SK-N-SH treated with all-trans-retinoic acid at 6 μM for 48 hours (cell line): ENCODE results near the gene CNIH2.

Experiments
- ATAC-seq: fragments of 200-7000 bp; cut with Tn5 transposase; 3 replicates; pipeline ENCODE4 v1.9.1; 2020; ENCODE audit warnings: mild to moderate bottlenecking, moderate library complexity
- ARNTL ChIP-seq: fragments of 450-650 bp; formaldehyde crosslinking; IDR thresholded peaks from 2 replicates; pipeline ENCODE4 v1.5.0; 2020; ENCODE audit warnings: low read depth, mild to moderate bottlenecking, moderate library complexity, borderline replicate concordance
- BACH2 ChIP-seq: fragments of 250-450 bp; sonication (Bioruptor Pico); IDR thresholded peaks from 2 replicates; pipeline ENCODE4 v1.9.0; 2021; ENCODE audit warnings: mild to moderate bottlenecking, borderline replicate concordance
- CREB5 ChIP-seq: fragments of 250-450 bp; sonication (Bioruptor Pico); IDR thresholded peaks from 2 replicates; pipeline ENCODE4 v1.5.1; 2020; ENCODE audit warnings: low read depth, mild to moderate bottlenecking, moderate library complexity
- CSRNP3 ChIP-seq: fragments of 250-450 bp; sonication (Bioruptor Pico); IDR thresholded peaks from 2 replicates; pipeline ENCODE4 v1.5.1; 2021; ENCODE audit warnings: mild to moderate bottlenecking, moderate library complexity
- ISL1 ChIP-seq: fragments of 250-450 bp; sonication (Bioruptor Pico); IDR thresholded peaks from 2 replicates; pipeline ENCODE4 v2.1.2; 2022; ENCODE audit warnings: mild to moderate bottlenecking, moderate library complexity
- OSR1 ChIP-seq: fragments of 250-450 bp; sonication (Bioruptor Pico); IDR thresholded peaks from 2 replicates; pipeline ENCODE4 v1.8.0; 2022; ENCODE audit warnings: moderate library complexity, mild to moderate bottlenecking, inconsistent platforms
- PATZ1 ChIP-seq: fragments of 250-450 bp; sonication (Bioruptor Pico); IDR thresholded peaks from 2 replicates; pipeline ENCODE4 v1.8.0; 2020; ENCODE audit warnings: mild to moderate bottlenecking, moderate library complexity, borderline replicate concordance
- POU6F1 ChIP-seq: fragments of 250-450 bp; sonication (Bioruptor Pico); IDR thresholded peaks from 2 replicates; pipeline ENCODE4 v1.8.0; 2021; ENCODE audit warnings: low read depth, mild to moderate bottlenecking, moderate library complexity, borderline replicate concordance
- PPARA ChIP-seq: fragments of 250-450 bp; sonication (Bioruptor Pico); IDR thresholded peaks from 2 replicates; pipeline ENCODE4 v1.5.0; 2020; ENCODE audit warnings: mild to moderate bottlenecking, borderline replicate concordance
- RARB ChIP-seq: fragments of 250-450 bp; sonication (Bioruptor Pico); IDR thresholded peaks from 2 replicates; pipeline ENCODE4 v1.8.0; 2021; ENCODE audit warnings: mild to moderate bottlenecking, moderate library complexity
- SNAI2 ChIP-seq: fragments of 250-450 bp; sonication (Bioruptor Pico); IDR thresholded peaks from 2 replicates; pipeline ENCODE4 v1.5.0; 2020; ENCODE audit warnings: mild to moderate bottlenecking, moderate library complexity
- TCF4 ChIP-seq: fragments of 250-450 bp; sonication (Bioruptor Pico); IDR thresholded peaks from 2 replicates; pipeline ENCODE4 v1.8.0; 2021; ENCODE audit warnings: mild to moderate bottlenecking, moderate library complexity, borderline replicate concordance
- TOX ChIP-seq: fragments of 250-450 bp; sonication (Bioruptor Pico); IDR thresholded peaks from 2 replicates; pipeline ENCODE4 v1.8.0; 2021; ENCODE audit warnings: mild to moderate bottlenecking, moderate library complexity, borderline replicate concordance
- TSHZ2 ChIP-seq: fragments of 250-450 bp; sonication (Bioruptor Pico); IDR thresholded peaks from 2 replicates; pipeline ENCODE4 v1.5.0; 2020; ENCODE audit warnings: mild to moderate bottlenecking, moderate library complexity
- ZC3H10 ChIP-seq: fragments of 250-450 bp; sonication (Bioruptor Pico); IDR thresholded peaks from 2 replicates; pipeline ENCODE4 v1.5.1; 2021; ENCODE audit warnings: mild to moderate bottlenecking, moderate library complexity
- ZFP3 ChIP-seq: fragments of 250-450 bp; sonication (Bioruptor Pico); IDR thresholded peaks from 2 replicates; pipeline ENCODE4 v1.5.0; 2020; ENCODE audit warnings: mild to moderate bottlenecking, moderate library complexity
- ZFP30 ChIP-seq: fragments of 450-650 bp; formaldehyde crosslinking; IDR thresholded peaks from 2 replicates; pipeline ENCODE4 v1.5.0; 2022; ENCODE audit warnings: mild to moderate bottlenecking, moderate library complexity
- ZNF565 ChIP-seq: fragments of 450-650 bp; formaldehyde crosslinking; conservative IDR thresholded peaks from 2 replicates; pipeline ENCODE4 v1.5.0; 2020; ENCODE audit warnings: low read depth, mild to moderate bottlenecking, moderate library complexity
- ZNF70 ChIP-seq: fragments of 450-650 bp; formaldehyde crosslinking; IDR thresholded peaks from 2 replicates; pipeline ENCODE4 v1.5.0; 2020; ENCODE audit warnings: mild to moderate bottlenecking, moderate library complexity
- ZNF8 ChIP-seq: fragments of 450-650 bp; formaldehyde crosslinking; IDR thresholded peaks from 2 replicates; pipeline ENCODE4 v1.5.0; 2020; ENCODE audit warnings: mild to moderate bottlenecking, moderate library complexity

Gene CNIH2

GRCh38 chr11:66317322-66317722, 39.3 kb downstream of the CNIH2 start:
- TF ChIP-seq TOX (CRISPR knock-in tag) (no peak), CREB5 (CRISPR knock-in tag) (no peak), ZNF70 (CRISPR knock-in tag) (no peak), ZFP3 (CRISPR knock-in tag) (no peak), ZFP30 (CRISPR knock-in tag) (no peak), TCF4 (no peak), TSHZ2 (CRISPR knock-in tag) (no peak), SNAI2 (CRISPR knock-in tag) (no peak), CSRNP3 (CRISPR knock-in tag) (no peak), ZC3H10 (CRISPR knock-in tag) (no peak), PPARA (CRISPR knock-in tag) (no peak), OSR1 (CRISPR knock-in tag) (no peak), ZNF565 (no peak), POU6F1 (CRISPR knock-in tag) (no peak), ISL1 (CRISPR knock-in tag) (no peak), PATZ1 (CRISPR knock-in tag) (no peak), ZNF8 (CRISPR knock-in tag) (no peak), RARB (CRISPR knock-in tag) (no peak)
- ATAC-seq, result no peak

GRCh38 chr11:66317723-66318599, 40.0 kb downstream of the CNIH2 start:
- ATAC-seq, result no peak
- TF ChIP-seq CSRNP3 (CRISPR knock-in tag) (no peak), ZFP3 (CRISPR knock-in tag) (no peak), PATZ1 (CRISPR knock-in tag) (no peak), BACH2 (CRISPR knock-in tag) (no peak), ZNF8 (CRISPR knock-in tag) (no peak), ZNF70 (CRISPR knock-in tag) (no peak), TSHZ2 (CRISPR knock-in tag) (no peak), ZC3H10 (CRISPR knock-in tag) (no peak), ZFP30 (CRISPR knock-in tag) (no peak), TCF4 (no peak), TOX (CRISPR knock-in tag) (no peak), RARB (CRISPR knock-in tag) (no peak), ARNTL (CRISPR knock-in tag) (no peak)
